HepG2 (cell line): ENCODE measurements around the gene WDR82. TPM values are rescaled to one million over a fixed set of nuclear protein-coding genes. Genes with fewer than 3 reads are reported as not detected.

Experiments
- ARNTL ChIP-seq: sonication (generic); formaldehyde crosslinking; IDR thresholded peaks from 2 replicates; pipeline ENCODE4 v1.4.0; 2020; ENCODE audit warnings: mild to moderate bottlenecking, missing genetic modification reagents
- ATAD3A ChIP-seq: sonication (generic); formaldehyde crosslinking; IDR thresholded peaks from 2 replicates; pipeline ENCODE4 v1.4.0; 2020; ENCODE audit warnings: missing genetic modification reagents
- CBX1 ChIP-seq: IDR thresholded peaks from one replicate; pipeline ENCODE4 v1.6.1; 2016; ENCODE audit warnings: antibody characterized with exemption, low read depth
- EHMT2 ChIP-seq: fragments of 200-600 bp; sonication (generic); IDR thresholded peaks from 2 replicates; pipeline ENCODE4 v1.7.0; 2017; ENCODE audit warnings: antibody characterized with exemption, low read depth, low read length, borderline replicate concordance
- ELF4 ChIP-seq: sonication (generic); formaldehyde crosslinking; IDR thresholded peaks from 2 replicates; pipeline ENCODE4 v1.5.0; 2020; ENCODE audit warnings: missing genetic modification reagents, mild to moderate bottlenecking, moderate library complexity, borderline replicate concordance
- FOXP1 ChIP-seq, 2 experiments: fragments of 450-650 bp in 1 of 2; IDR thresholded peaks; 2 replicates each; pipeline ENCODE4 v1.6.1; 2017 to 2018; ENCODE audit warnings: antibody characterized with exemption in 1 of 2
- GFI1 ChIP-seq: sonication (generic); formaldehyde crosslinking; IDR thresholded peaks from 2 replicates; pipeline ENCODE4 v1.5.0; 2020; ENCODE audit warnings: missing genetic modification reagents, mild to moderate bottlenecking, borderline replicate concordance
- HOMEZ ChIP-seq: IDR thresholded peaks from 2 replicates; pipeline ENCODE4 v1.6.1; 2016; ENCODE audit warnings: low read depth
- JUNB ChIP-seq: sonication (generic); formaldehyde crosslinking; IDR thresholded peaks from 2 replicates; pipeline ENCODE4 v1.8.0; 2022; ENCODE audit warnings: missing genetic modification reagents, mild to moderate bottlenecking, borderline replicate concordance
- KDM1A ChIP-seq: IDR thresholded peaks from 2 replicates; pipeline ENCODE4 v1.6.1; 2016; ENCODE audit warnings: missing compliant biosample characterization
- KMT2A ChIP-seq: sonication (generic); formaldehyde crosslinking; IDR thresholded peaks from 2 replicates; pipeline ENCODE4 v1.4.0; 2020; ENCODE audit warnings: missing genetic modification reagents
- MBD4 ChIP-seq: IDR thresholded peaks from 2 replicates; pipeline ENCODE4 v1.6.1; 2012; ENCODE audit warnings: low read length, inconsistent platforms, borderline replicate concordance
- MED13 ChIP-seq: sonication (generic); formaldehyde crosslinking; IDR thresholded peaks from 2 replicates; pipeline ENCODE4 v1.5.0; 2020; ENCODE audit warnings: missing genetic modification reagents
- REPIN1 ChIP-seq: sonication (generic); formaldehyde crosslinking; IDR thresholded peaks from 2 replicates; pipeline ENCODE4 v1.8.0; 2022; ENCODE audit warnings: missing genetic modification reagents, low read depth, mild to moderate bottlenecking, borderline replicate concordance
- RXRB ChIP-seq: IDR thresholded peaks from 2 replicates; pipeline ENCODE4 v1.6.1; 2016; ENCODE audit warnings: borderline replicate concordance, missing genetic modification reagents, missing compliant biosample characterization
- WIZ ChIP-seq: sonication (generic); formaldehyde crosslinking; IDR thresholded peaks from 2 replicates; pipeline ENCODE4 v1.5.1; 2020; ENCODE audit warnings: mild to moderate bottlenecking, missing genetic modification reagents
- ZBTB8A ChIP-seq: sonication (generic); formaldehyde crosslinking; IDR thresholded peaks from 2 replicates; pipeline ENCODE4 v1.4.0; 2020; ENCODE audit warnings: mild to moderate bottlenecking, low read depth, missing genetic modification reagents, borderline replicate concordance
- ZFP82 ChIP-seq: sonication (generic); formaldehyde crosslinking; IDR thresholded peaks from 2 replicates; pipeline ENCODE4 v1.5.1; 2020; ENCODE audit warnings: mild to moderate bottlenecking, missing genetic modification reagents, borderline replicate concordance
- ZNF224 ChIP-seq: sonication (generic); formaldehyde crosslinking; IDR thresholded peaks from 2 replicates; pipeline ENCODE4 v1.5.0; 2020; ENCODE audit warnings: mild to moderate bottlenecking, missing genetic modification reagents
- ZNF567 ChIP-seq: sonication (generic); formaldehyde crosslinking; IDR thresholded peaks from 2 replicates; pipeline ENCODE4 v1.8.1; 2023; ENCODE audit warnings: mild to moderate bottlenecking, missing genetic modification reagents, borderline replicate concordance
- ZNF724P ChIP-seq: sonication (generic); formaldehyde crosslinking; IDR thresholded peaks from 2 replicates; pipeline ENCODE4 v1.8.0; 2022; ENCODE audit warnings: missing genetic modification reagents, borderline replicate concordance
- ZNF879 ChIP-seq: sonication (generic); formaldehyde crosslinking; IDR thresholded peaks from 2 replicates; pipeline ENCODE4 v1.8.1; 2023; ENCODE audit warnings: missing genetic modification reagents
- ZSCAN21 ChIP-seq: sonication (generic); formaldehyde crosslinking; IDR thresholded peaks from 2 replicates; pipeline ENCODE4 v1.8.0; 2022; ENCODE audit warnings: mild to moderate bottlenecking, missing genetic modification reagents, moderate library complexity, borderline replicate concordance
- polyA plus RNA-seq, 8 experiments: library from polyadenylated mRNA; depleted of rRNA in 3 of 8; stranded (reverse) in 7 of 8; unstranded in 1 of 8; fragments of >200 nt; fragmentation: Illumina TruSeq in 4 of 8; extraction: Trizol in 4 of 8; gene quantifications; 2 replicates each; pipeline versions ENCODE4 v1.2.1 to v1.2.3, GENCODE V29; 2011 to 2016; ENCODE audit warnings: low read depth in 4 of 8, missing spikeins in 1 of 8, mixed read lengths in 1 of 8; ENCODE audit not compliant: insufficient read depth in 1 of 8
- total RNA-seq, 5 experiments: library from RNA; depleted of rRNA; stranded (reverse); fragments of >200 nt; fragmentation: Illumina TruSeq; extraction: Trizol; gene quantifications; 2 replicates each; pipeline ENCODE4 v1.2.3, GENCODE V29; 2016; ENCODE audit warnings: low read depth in 1 of 5
- TF ChIP-seq, protein P1 (sequence below): IDR thresholded peaks from 2 replicates; pipeline ENCODE4 v1.6.1; 2016
- TF ChIP-seq, protein P2 (sequence below): sonication (generic); formaldehyde crosslinking; IDR thresholded peaks from 2 replicates; pipeline ENCODE4 v1.4.0; 2020; ENCODE audit warnings: missing genetic modification reagents

The WDR82 gene
- total and polyA plus RNA-seq, 2 of the 13 experiments (the other 11 are each of a cell fraction or from before 2014, with no cell fraction given), result 39.1 to 59.5 TPM

DNA sequence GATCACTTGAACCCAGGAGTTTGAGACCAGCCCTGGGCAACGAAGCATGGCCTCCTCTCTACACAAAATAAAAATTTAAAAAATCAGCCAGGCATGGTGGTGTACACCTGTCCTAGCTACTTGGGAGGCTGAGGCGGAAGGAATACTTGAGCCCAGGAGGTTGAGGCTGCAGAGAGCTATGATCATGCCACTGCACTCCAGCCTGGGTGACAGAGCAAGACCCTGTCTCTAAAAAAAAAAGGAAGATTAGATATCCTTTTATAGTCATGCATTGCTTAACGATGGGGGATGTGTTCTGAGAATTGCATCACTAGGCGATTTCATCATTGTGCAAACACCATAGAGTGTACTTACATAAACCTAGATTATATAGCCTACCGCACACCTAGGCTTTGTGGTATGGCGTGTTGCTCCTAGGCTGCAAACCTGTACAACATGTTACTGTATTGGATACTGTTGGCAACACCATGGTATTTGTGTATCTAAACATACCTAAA lies 67.9 kb downstream of the WDR82 start (continued):
- TF ChIP-seq ZSCAN21, result peak; percentile 77; the same call in 1 of the 2 replicates
- TF ChIP-seq, protein P1, sequence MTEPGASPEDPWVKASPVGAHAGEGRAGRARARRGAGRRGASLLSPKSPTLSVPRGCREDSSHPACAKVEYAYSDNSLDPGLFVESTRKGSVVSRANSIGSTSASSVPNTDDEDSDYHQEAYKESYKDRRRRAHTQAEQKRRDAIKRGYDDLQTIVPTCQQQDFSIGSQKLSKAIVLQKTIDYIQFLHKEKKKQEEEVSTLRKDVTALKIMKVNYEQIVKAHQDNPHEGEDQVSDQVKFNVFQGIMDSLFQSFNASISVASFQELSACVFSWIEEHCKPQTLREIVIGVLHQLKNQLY (CRISPR knock-in tag), result peak; percentile 69
- TF ChIP-seq ZNF224, result no peak
- no peak for TF ChIP-seq ZNF879 (CRISPR knock-in tag)
- TF ChIP-seq JUNB, result peak; percentile 76; the same call in 1 of the 2 replicates
- TF ChIP-seq ZNF724P (CRISPR knock-in tag), result 0 out of 2 replicates have a peak, but pooled peaks have one; percentile 47
- no peak for TF ChIP-seq ELF4
- TF ChIP-seq EHMT2, result no peak
- peak; percentile 71; the same call in 1 of the 2 replicates for TF ChIP-seq KDM1A
- TF ChIP-seq ZNF567 (CRISPR knock-in tag), result no peak
- TF ChIP-seq ZFP82 (CRISPR knock-in tag), result no peak
- TF ChIP-seq RXRB (CRISPR knock-in tag), result peak; percentile 91
- peak; percentile 78; the same call in 1 of the 2 replicates for TF ChIP-seq MED13 (CRISPR knock-in tag)
- TF ChIP-seq KMT2A (CRISPR knock-in tag), result 0 out of 2 replicates have a peak, but pooled peaks have one; percentile 52
- TF ChIP-seq REPIN1, result peak; percentile 65; the same call in 1 of the 2 replicates
- no peak for TF ChIP-seq FOXP1 (IDR thresholded peaks at IDR 0.05)
- TF ChIP-seq FOXP1 (CRISPR knock-in tag; IDR thresholded peaks at IDR 0.05), result peak; percentile 88
- TF ChIP-seq ZBTB8A (CRISPR knock-in tag), result peak; percentile 64; the same call in 1 of the 2 replicates
- TF ChIP-seq, protein P2, sequence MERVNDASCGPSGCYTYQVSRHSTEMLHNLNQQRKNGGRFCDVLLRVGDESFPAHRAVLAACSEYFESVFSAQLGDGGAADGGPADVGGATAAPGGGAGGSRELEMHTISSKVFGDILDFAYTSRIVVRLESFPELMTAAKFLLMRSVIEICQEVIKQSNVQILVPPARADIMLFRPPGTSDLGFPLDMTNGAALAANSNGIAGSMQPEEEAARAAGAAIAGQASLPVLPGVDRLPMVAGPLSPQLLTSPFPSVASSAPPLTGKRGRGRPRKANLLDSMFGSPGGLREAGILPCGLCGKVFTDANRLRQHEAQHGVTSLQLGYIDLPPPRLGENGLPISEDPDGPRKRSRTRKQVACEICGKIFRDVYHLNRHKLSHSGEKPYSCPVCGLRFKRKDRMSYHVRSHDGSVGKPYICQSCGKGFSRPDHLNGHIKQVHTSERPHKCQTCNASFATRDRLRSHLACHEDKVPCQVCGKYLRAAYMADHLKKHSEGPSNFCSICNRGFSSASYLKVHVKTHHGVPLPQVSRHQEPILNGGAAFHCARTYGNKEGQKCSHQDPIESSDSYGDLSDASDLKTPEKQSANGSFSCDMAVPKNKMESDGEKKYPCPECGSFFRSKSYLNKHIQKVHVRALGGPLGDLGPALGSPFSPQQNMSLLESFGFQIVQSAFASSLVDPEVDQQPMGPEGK (CRISPR knock-in tag), result peak; percentile 73
- no peak for TF ChIP-seq WIZ (CRISPR knock-in tag)
- TF ChIP-seq ATAD3A, result no peak
- TF ChIP-seq HOMEZ (CRISPR knock-in tag), result peak; percentile 59; the same call in 1 of the 2 replicates
- peak; percentile 40; the same call in 1 of the 2 replicates for TF ChIP-seq MBD4
- no peak for TF ChIP-seq CBX1
- TF ChIP-seq ARNTL (CRISPR knock-in tag), result peak; percentile 54; the same call in 1 of the 2 replicates
- no peak for TF ChIP-seq GFI1 (CRISPR knock-in tag)
